Adrenal gland (tissue), 12 donors: ENCODE results near the gene AFF1. TPM values are rescaled to one million over a fixed set of nuclear protein-coding genes. Genes with fewer than 3 reads are reported as not detected.

Experiments used
- DNase-seq, 7 donors: peaks; one replicate each; pipeline ENCODE4 v3.0.0-alpha.2; 2019 to 2020
- H3K27ac ChIP-seq, 5 donors: fragments of 200-600 bp; sonication (generic) in 4 of 5; 1 replicate in 3 of 5; 2 replicates in 2 of 5; pipeline versions ENCODE4 v1.5.1 to v1.8.0; 2016 to 2020; ENCODE audit warnings: mild to moderate bottlenecking in 1 of 5
- H3K27me3 ChIP-seq: fragments of 200-600 bp; 2 replicates; pipeline ENCODE4 v1.8.0; 2021
- H3K36me3 ChIP-seq, 2 donors: fragments of 200-600 bp; replicated peaks in 1 of 2; 1 replicate in 1 of 2; 2 replicates in 1 of 2; pipeline versions ENCODE4 v1.5.1 to v1.8.0; 2018 to 2022
- H3K4me1 ChIP-seq, 2 donors: fragments of 200-600 bp; replicated peaks in 1 of 2; 1 replicate in 1 of 2; 2 replicates in 1 of 2; pipeline versions ENCODE4 v1.5.1 to v1.8.0; 2018 to 2021
- H3K4me3 ChIP-seq, 4 donors: fragments of 200-600 bp; sonication (generic) in 3 of 4; one replicate each; pipeline ENCODE4 v1.5.1; 2016 to 2018
- H3K9me3 ChIP-seq, 3 donors: fragments of 200-600 bp; sonication (generic) in 1 of 3; replicated peaks in 1 of 3; 1 replicate in 2 of 3; 2 replicates in 1 of 3; pipeline versions ENCODE4 v1.5.1 to v1.8.0; 2016 to 2021
- POLR2A ChIP-seq, 2 donors: fragments of 450-650 bp; IDR thresholded peaks; one replicate each; pipeline ENCODE4 v1.6.1; 2017; ENCODE audit warnings: antibody characterized with exemption in 2 of 2, mild to moderate bottlenecking in 2 of 2, moderate library complexity in 1 of 2
- whole genome bisulfite sequencing, 4 donors: extraction: QIAGEN DNeasy Blood & Tissue Kit in 2 of 4; methylation state at CpG; one replicate each; pipeline versions ENCODE4 v1.1.5 to v1.1.7; 2013 to 2017; 5-methylcytosine and 5-hydroxymethylcytosine counted together
- intact Hi-C, 2 donors: fragments of 100-400 bp; cut with DNase I; formaldehyde crosslinking; loops; one replicate each; pipeline versions ENCODE4 v1.14.1 to v1.15.0; 2022 to 2023
- polyA plus RNA-seq, 3 donors: library from polyadenylated mRNA; stranded (reverse); fragments of 200-250 nt in 2 of 3; fragments of 350-450 nt in 1 of 3; fragmentation: Illumina TruSeq in 1 of 3; extraction: RNeasy Lipid Tissue Mini Kit (QIAGEN cat#74804) in 1 of 3; gene quantifications; one replicate each; pipeline ENCODE4 v1.2.3, GENCODE V29; 2013 to 2014
- total RNA-seq, 9 donors: library from RNA; depleted of rRNA in 4 of 9; stranded (reverse); fragments of >200 nt in 4 of 9; fragments of 120-200 nt in 1 of 9; fragmentation: NEBNext Ultra II Directional in 1 of 9; extraction: Animal tissue kit (Norgen Biotek cat#: 25700) in 1 of 9; gene quantifications; one replicate each; pipeline versions ENCODE4 v1.1.0 to v1.2.4, GENCODE V29; 2013 to 2023
- TF ChIP-seq, protein P1 (sequence below), 6 experiments: fragments of 450-650 bp in 4 of 6; fragments of 200-600 bp in 2 of 6; sonication (generic) in 1 of 6; IDR thresholded peaks; 1 replicate in 5 of 6; 2 replicates in 1 of 6; pipeline versions ENCODE4 v1.5.1 to v1.8.0; 2016 to 2021; ENCODE audit warnings: antibody characterized with exemption in 6 of 6, mild to moderate bottlenecking in 2 of 6, moderate library complexity in 1 of 6
- donor health status: healthy with polysubstance abuse.
- donor health status: Bipolar disorder and iron deficiency.
- donor health status: DM: yes; HTN: yes; CAD: no.
- donor health status: DM: no; HTN: no; CAD: no.
- donor health status: DM: no; HTN: no; CAD: no.
- donor health status: DM: yes; HTN: yes; CAD: no.

AFF1 gene
- total and polyA plus RNA-seq, 12 donors = 9.9 to 109 (median 52.3) TPM

DNA sequence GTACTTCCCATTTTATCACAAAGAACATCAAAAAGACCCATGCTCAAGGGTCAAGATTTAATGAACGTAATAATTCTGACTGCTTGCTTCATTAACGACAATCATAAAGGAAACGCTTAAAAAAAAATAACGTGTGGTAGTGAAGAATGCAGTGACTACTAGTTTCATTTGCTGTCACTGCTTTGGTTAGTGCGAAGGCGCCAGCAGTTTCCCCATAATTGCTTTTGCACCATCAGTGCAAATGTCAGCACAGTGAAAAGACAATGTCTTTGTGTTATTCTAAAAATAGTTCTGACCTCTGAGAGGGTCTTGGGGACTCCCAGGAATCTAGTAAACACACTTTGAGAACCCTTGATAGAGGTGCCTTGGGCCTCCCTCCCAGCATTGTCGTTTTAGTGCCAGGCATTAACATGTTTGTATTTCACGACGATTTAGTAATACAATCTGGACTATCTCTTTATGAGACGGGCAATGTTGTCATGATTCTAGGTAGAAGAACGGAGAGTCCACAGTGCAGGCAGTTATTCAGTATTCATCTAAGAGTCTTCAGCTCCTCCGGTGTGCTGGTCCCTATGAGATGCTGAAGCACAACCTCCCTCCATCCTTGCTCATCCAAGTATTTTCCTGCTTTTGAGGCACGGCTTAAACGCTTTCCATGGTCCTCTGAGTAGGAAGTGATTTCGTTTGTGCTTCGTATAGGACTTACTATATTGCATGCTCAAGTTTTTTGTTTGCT is 71.0 kb downstream of the AFF1 start:
- peak overlapping the region in 2 of 4 donors; percentile 75 to 91 for H3K4me3 ChIP-seq
- no peaks in the 10 kb centered on the region for H3K9me3 ChIP-seq
- intact Hi-C loops = loop anchor here (5.0 to 10.0 kb wide), 4 partner anchors 69 to 89 kb away; partner anchors contain the start of gene AFF1 (in 2 of the 2)
- no peaks in the 10 kb centered on the region for H3K27me3 ChIP-seq
- H3K27ac ChIP-seq = peak overlapping the region; percentile 91 to 98 (median 93)
- H3K4me1 ChIP-seq = peaks cover 18 to 37% of the 10 kb centered on the region in 2 donors
- peak in 2 of 7 donors; percentile 18 to 62 for DNase-seq
- TF ChIP-seq POLR2A (IDR thresholded peaks at IDR 0.05) = no peak
- TF ChIP-seq, protein P1, sequence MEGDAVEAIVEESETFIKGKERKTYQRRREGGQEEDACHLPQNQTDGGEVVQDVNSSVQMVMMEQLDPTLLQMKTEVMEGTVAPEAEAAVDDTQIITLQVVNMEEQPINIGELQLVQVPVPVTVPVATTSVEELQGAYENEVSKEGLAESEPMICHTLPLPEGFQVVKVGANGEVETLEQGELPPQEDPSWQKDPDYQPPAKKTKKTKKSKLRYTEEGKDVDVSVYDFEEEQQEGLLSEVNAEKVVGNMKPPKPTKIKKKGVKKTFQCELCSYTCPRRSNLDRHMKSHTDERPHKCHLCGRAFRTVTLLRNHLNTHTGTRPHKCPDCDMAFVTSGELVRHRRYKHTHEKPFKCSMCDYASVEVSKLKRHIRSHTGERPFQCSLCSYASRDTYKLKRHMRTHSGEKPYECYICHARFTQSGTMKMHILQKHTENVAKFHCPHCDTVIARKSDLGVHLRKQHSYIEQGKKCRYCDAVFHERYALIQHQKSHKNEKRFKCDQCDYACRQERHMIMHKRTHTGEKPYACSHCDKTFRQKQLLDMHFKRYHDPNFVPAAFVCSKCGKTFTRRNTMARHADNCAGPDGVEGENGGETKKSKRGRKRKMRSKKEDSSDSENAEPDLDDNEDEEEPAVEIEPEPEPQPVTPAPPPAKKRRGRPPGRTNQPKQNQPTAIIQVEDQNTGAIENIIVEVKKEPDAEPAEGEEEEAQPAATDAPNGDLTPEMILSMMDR (IDR thresholded peaks at IDR 0.05) = no peak
- WGBS, 4 donors = 11 to 20% (median 17%) methylated on average over 16 of the region's 16 CpGs
- no peaks in the 10 kb centered on the region for H3K36me3 ChIP-seq

GRCh38 chr4:87006426-87006675 is 71.5 kb downstream of the AFF1 start:
- H3K36me3 ChIP-seq = no peaks in the 10 kb centered on the region
- H3K27me3 ChIP-seq = no peaks in the 10 kb centered on the region
- peak overlapping the region; percentile 91 to 98 (median 93) for H3K27ac ChIP-seq
- H3K9me3 ChIP-seq = no peaks in the 10 kb centered on the region
- peak overlapping the region; percentile 28 to 99 (median 83) for H3K4me3 ChIP-seq
- TF ChIP-seq, protein P1 (IDR thresholded peaks at IDR 0.05) = peak in 1 of 6 experiments; percentile 22
- TF ChIP-seq POLR2A (IDR thresholded peaks at IDR 0.05) = no peak
- intact Hi-C loops = loop anchor here (5.0 to 10.0 kb wide), 4 partner anchors 69 to 88 kb away; partner anchors contain the start of gene AFF1 (in 2 of the 2)
- peaks cover 22 to 42% of the 10 kb centered on the region in 2 donors for H3K4me1 ChIP-seq
- WGBS, 4 donors = 0 to 1% (median 0%) methylated on average over 9 of the region's 9 CpGs
- DNase-seq = no peak

DNA sequence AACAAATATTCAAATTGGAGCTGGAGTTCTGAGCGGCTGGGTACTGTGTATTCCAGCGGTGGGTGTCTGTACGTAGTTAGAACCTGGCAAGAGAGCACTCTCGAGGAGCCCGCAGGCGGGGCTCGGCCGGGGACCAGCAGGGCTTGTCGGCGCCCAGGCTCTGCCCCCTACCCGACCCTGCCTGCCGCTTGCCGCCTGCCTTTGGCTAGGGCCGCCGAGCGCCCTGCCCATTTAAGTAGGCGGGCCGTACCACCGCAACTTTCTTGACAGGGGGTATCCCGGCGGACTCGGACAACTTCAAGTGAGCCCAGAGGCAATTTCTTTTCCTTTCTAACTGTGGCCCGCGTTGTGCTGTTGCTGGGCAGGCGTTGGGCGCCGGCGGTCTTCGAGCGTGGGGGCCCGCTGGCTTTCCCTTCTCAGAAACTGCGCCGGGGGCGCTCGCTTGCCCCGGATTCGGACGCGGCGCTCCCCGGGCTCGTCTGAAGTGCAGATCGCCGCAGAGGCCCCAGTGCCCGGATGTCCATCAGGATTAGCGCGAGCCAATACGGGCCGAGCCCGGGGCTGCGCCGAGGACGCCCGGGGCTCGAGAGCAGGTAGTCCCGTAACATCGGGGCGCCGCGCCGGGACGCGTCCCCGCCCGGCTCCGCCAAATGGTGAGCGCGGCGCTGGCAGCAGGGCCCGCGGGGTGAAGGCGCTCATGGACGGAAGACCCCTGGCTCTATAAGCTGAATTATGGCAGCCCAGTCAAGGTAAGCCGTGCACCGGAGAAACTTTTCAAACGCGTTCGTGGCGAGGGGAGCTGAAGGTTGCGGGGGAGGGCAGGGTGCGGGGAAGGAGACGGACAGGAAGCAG is 72.1 kb downstream of the AFF1 start:
- peak; percentile 91 to 97 (median 94) for DNase-seq
- Histone ChIP-seq H3K4me1 (peaks cover 24 to 48% of the 10 kb centered on the region in 2 donors), H3K9me3 (no peaks in the 10 kb centered on the region), H3K27me3 (no peaks in the 10 kb centered on the region), H3K4me3 (peak overlapping the region; percentile 28 to 99 (median 83)), H3K36me3 (no peaks in the 10 kb centered on the region), H3K27ac (peak overlapping the region; percentile 91 to 98 (median 93))
- intact Hi-C loops = loop anchor here (5.0 to 10.0 kb wide), 4 partner anchors 70 to 88 kb away; partner anchors contain the start of gene AFF1 (in 2 of the 2)
- WGBS, 4 donors = 0 to 1% (median 0%) methylated on average over 24 to 82 of the region's 82 CpGs
- peak; percentile 97 to 98 for TF ChIP-seq POLR2A (IDR thresholded peaks at IDR 0.05)
- TF ChIP-seq, protein P1 (IDR thresholded peaks at IDR 0.05) = peak in 4 of 6 experiments; percentile 25 to 64 (median 41)
